ENCODE measurements around the gene GPR146.

The GPR146 gene

DNA sequence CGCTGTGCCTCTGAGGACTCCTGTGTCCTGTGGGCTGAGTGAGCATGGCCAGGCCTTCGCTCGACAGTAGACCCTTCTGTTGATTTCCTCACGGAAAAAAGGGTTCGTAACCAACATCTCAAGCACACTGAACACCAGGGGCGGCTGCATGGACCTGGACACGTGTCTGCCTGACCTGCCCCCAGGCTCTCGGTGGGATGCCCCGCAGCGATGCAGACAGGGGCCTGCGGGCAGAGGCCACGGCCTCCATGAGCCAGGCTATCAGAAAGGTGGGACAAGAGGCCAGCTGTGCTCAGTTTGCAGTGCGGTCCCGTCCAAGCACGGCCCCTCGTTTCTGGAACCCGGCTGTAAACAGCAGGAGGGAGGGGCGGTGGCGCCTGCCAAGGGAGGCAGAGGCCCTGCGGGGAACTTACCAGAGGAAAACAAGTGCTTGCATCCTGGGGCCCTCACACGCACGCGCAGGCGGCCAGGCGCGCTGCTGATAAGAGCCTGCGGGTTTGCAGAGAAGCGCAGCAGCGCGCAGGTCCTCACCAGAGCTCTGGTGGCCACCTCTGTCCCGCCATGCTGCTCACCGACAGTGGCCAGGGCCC, 10.6 kb downstream of the GPR146 start:
- Mint-ChIP-seq H3K9me3 (no peaks in the 10 kb centered on the region), H3K4me1 (ENCODE audit: low read depth) (peaks cover 24% of the 10 kb centered on the region), H3K4me3 (peak overlapping the region; percentile 54), H3K27ac (peak overlapping the region; percentile 26), H3K27me3 (no peaks in the 10 kb centered on the region), H3K36me3 (ENCODE audit: low read depth) (peaks cover 5% of the 10 kb centered on the region)
- peak; percentile 63 for DNase-seq

- Mint-ChIP-seq H3K4me3 (peak overlapping the region; percentile 54), H3K4me1 (ENCODE audit: low read depth) (peaks cover 22% of the 10 kb centered on the region), H3K36me3 (ENCODE audit: low read depth) (peaks cover 5% of the 10 kb centered on the region), H3K27me3 (no peaks in the 10 kb centered on the region), H3K9me3 (no peaks in the 10 kb centered on the region), H3K27ac (peak overlapping the region; percentile 26)
- no peak for DNase-seq
Observed at GRCh38 chr7:1055491-1055955, 11.2 kb downstream of the GPR146 start.

GRCh38 chr7:1055956-1056784, 11.8 kb downstream of the GPR146 start:
- Mint-ChIP-seq H3K9me3 (no peaks in the 10 kb centered on the region), H3K27me3 (no peaks in the 10 kb centered on the region), H3K4me3 (no peak overlapping the region), H3K36me3 (ENCODE audit: low read depth) (peaks cover 5% of the 10 kb centered on the region), H3K27ac (no peak overlapping the region), H3K4me1 (ENCODE audit: low read depth) (peaks cover 22% of the 10 kb centered on the region)
- DNase-seq: no peak

DNA sequence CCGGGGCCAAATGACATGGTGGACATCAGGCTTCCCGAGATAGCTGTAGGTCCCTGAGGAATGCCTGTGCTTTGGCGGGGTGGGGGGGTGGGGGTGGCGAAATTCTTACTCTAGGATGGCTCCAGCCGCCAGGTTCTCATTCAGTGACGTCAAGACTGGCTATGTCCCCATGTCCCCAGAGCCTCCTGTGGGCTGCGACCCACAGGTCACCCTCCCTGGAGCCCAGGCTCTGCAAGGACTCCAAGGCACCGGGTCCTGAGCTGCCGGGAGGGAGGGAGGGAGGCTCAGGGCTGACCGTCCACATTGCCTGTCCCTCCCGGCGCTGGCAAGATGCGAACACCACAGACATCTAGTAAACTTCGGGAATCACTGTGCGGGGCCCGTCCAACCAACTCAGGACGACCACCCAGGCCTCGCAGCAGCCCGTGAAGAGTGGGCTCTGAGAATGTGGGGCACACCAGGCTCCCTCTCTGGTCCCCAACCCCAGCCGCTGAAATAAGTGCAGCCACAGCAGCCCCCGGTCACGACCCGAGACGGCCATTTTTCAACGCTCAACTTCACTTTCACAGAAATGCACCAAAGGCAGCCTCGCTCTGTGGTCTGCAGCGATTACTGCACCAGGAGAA, 12.6 kb downstream of the GPR146 start:
- no peaks in the 10 kb centered on the region for H3K9me3 Mint-ChIP-seq
- H3K27me3 Mint-ChIP-seq: no peaks in the 10 kb centered on the region
- H3K4me1 Mint-ChIP-seq (ENCODE audit: low read depth): peaks cover 22% of the 10 kb centered on the region
- no peak overlapping the region for H3K4me3 Mint-ChIP-seq
- DNase-seq: no peak
- peaks cover 5% of the 10 kb centered on the region for H3K36me3 Mint-ChIP-seq (ENCODE audit: low read depth)
- H3K27ac Mint-ChIP-seq: no peak overlapping the region

GRCh38 chr7:1057416-1058291, 13.3 kb downstream of the GPR146 start:
- Mint-ChIP-seq H3K36me3 (ENCODE audit: low read depth) (peaks cover 5% of the 10 kb centered on the region), H3K27me3 (no peaks in the 10 kb centered on the region), H3K27ac (no peak overlapping the region), H3K4me3 (no peak overlapping the region), H3K4me1 (ENCODE audit: low read depth) (peaks cover 21% of the 10 kb centered on the region), H3K9me3 (no peaks in the 10 kb centered on the region)
- no peak for DNase-seq

- peaks cover 21% of the 10 kb centered on the region for H3K4me1 Mint-ChIP-seq (ENCODE audit: low read depth)
- H3K9me3 Mint-ChIP-seq: no peaks in the 10 kb centered on the region
- peaks cover 5% of the 10 kb centered on the region for H3K36me3 Mint-ChIP-seq (ENCODE audit: low read depth)
- H3K4me3 Mint-ChIP-seq: no peak overlapping the region
- no peaks in the 10 kb centered on the region for H3K27me3 Mint-ChIP-seq
- H3K27ac Mint-ChIP-seq: no peak overlapping the region
- DNase-seq: no peak
Observed at GRCh38 chr7:1058311-1058710, 14.0 kb downstream of the GPR146 start.

- DNase-seq: no peak
- peaks cover 5% of the 10 kb centered on the region for H3K36me3 Mint-ChIP-seq (ENCODE audit: low read depth)
- H3K27ac Mint-ChIP-seq: no peak overlapping the region
- H3K4me1 Mint-ChIP-seq (ENCODE audit: low read depth): peaks cover 21% of the 10 kb centered on the region
- H3K9me3 Mint-ChIP-seq: no peaks in the 10 kb centered on the region
- no peak overlapping the region for H3K4me3 Mint-ChIP-seq
- H3K27me3 Mint-ChIP-seq: no peaks in the 10 kb centered on the region
Observed at GRCh38 chr7:1058821-1059199, 14.5 kb downstream of the GPR146 start.

GRCh38 chr7:1059200-1060091, 15.1 kb downstream of the GPR146 start:
- Mint-ChIP-seq H3K27ac (no peak overlapping the region), H3K27me3 (no peaks in the 10 kb centered on the region), H3K4me3 (no peak overlapping the region), H3K4me1 (ENCODE audit: low read depth) (peaks cover 15% of the 10 kb centered on the region), H3K36me3 (ENCODE audit: low read depth) (peaks cover 5% of the 10 kb centered on the region), H3K9me3 (no peaks in the 10 kb centered on the region)
- DNase-seq: no peak

GRCh38 chr7:1060315-1061072, 16.1 kb downstream of the GPR146 start:
- no peak overlapping the region for H3K4me3 Mint-ChIP-seq
- H3K9me3 Mint-ChIP-seq: no peaks in the 10 kb centered on the region
- no peak for DNase-seq
- H3K27ac Mint-ChIP-seq: no peak overlapping the region
- H3K27me3 Mint-ChIP-seq: no peaks in the 10 kb centered on the region
- peaks cover 9% of the 10 kb centered on the region for H3K4me1 Mint-ChIP-seq (ENCODE audit: low read depth)
- H3K36me3 Mint-ChIP-seq (ENCODE audit: low read depth): peaks cover 5% of the 10 kb centered on the region

- H3K4me3 Mint-ChIP-seq: no peak overlapping the region
- H3K36me3 Mint-ChIP-seq (ENCODE audit: low read depth): peaks cover 5% of the 10 kb centered on the region
- H3K27me3 Mint-ChIP-seq: no peaks in the 10 kb centered on the region
- DNase-seq: no peak
- no peaks in the 10 kb centered on the region for H3K9me3 Mint-ChIP-seq
- H3K4me1 Mint-ChIP-seq (ENCODE audit: low read depth): peaks cover 7% of the 10 kb centered on the region
- no peak overlapping the region for H3K27ac Mint-ChIP-seq
Observed at GRCh38 chr7:1061180-1061579, 16.8 kb downstream of the GPR146 start.

DNA sequence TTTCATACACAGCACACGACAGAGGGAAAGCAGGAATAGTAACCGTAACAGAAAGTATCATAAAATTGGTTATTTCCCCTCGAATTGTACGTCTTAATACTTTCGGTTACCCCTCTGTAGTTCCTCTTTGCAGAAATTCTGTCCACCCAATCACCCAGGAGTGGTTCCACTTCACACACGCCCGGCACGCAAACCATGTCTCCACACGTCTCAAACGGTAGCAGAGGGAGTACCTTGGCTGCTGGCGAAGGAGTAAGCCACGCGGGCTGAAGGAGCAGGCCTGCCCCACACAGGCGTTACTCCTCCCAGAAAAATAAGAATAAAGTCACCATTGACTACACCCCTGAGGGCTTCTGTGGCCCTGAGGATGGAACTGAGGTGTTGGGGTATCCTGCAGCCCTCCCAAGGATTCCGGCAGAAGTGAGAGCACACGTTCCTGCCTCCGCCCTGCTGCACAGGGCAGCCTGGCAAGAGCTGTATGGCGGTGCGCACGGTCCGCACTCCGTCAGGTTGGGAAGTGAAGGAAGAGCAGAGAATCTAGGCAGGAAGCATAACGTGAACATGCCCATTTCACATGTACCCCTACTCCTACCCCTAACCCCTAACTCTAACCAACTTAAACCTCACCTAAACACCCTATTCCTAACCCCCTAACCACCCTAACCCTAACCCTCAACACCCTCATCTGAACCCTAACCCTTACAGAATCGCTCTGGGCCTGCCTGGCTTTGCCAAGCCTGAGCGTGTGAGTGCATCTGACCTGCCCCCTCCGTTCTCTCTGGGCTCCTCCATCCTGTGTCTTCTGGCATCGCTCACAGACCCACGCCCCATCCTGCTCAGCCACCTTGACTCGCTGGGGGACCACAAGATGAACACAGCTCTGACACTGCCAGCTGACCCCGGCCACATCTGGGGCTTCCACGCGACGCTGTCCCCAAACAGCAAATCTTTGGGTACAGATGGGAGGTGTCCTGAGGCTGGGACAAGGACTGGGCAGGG, 18.2 kb downstream of the GPR146 start:
- H3K36me3 Mint-ChIP-seq (ENCODE audit: low read depth): peaks cover 5% of the 10 kb centered on the region
- H3K4me1 Mint-ChIP-seq (ENCODE audit: low read depth): peaks cover 7% of the 10 kb centered on the region
- no peak overlapping the region for H3K4me3 Mint-ChIP-seq
- H3K27me3 Mint-ChIP-seq: no peaks in the 10 kb centered on the region
- H3K27ac Mint-ChIP-seq: no peak overlapping the region
- DNase-seq: no peak
- H3K9me3 Mint-ChIP-seq: no peaks in the 10 kb centered on the region

GRCh38 chr7:1063361-1063760, 19.0 kb downstream of the GPR146 start:
- no peaks in the 10 kb centered on the region for H3K9me3 Mint-ChIP-seq
- peaks cover 5% of the 10 kb centered on the region for H3K36me3 Mint-ChIP-seq (ENCODE audit: low read depth)
- H3K27ac Mint-ChIP-seq: no peak overlapping the region
- peaks cover 7% of the 10 kb centered on the region for H3K4me1 Mint-ChIP-seq (ENCODE audit: low read depth)
- no peaks in the 10 kb centered on the region for H3K27me3 Mint-ChIP-seq
- H3K4me3 Mint-ChIP-seq: no peak overlapping the region
- no peak for DNase-seq

Data from activated T-cell treated with anti-CD3 and anti-CD28 coated beads, Interleukin-2, amount 50 U/mL, for 24 hours (primary cell).